Measurements from ENCODE around the gene DAZAP1. TPM values are rescaled to one million over a fixed set of nuclear protein-coding genes. Genes with fewer than 3 reads are reported as not detected.

Gene DAZAP1
- total and polyA plus RNA-seq, 4 donors = 5.4 to 45.0 (median 29.7) TPM

DNA sequence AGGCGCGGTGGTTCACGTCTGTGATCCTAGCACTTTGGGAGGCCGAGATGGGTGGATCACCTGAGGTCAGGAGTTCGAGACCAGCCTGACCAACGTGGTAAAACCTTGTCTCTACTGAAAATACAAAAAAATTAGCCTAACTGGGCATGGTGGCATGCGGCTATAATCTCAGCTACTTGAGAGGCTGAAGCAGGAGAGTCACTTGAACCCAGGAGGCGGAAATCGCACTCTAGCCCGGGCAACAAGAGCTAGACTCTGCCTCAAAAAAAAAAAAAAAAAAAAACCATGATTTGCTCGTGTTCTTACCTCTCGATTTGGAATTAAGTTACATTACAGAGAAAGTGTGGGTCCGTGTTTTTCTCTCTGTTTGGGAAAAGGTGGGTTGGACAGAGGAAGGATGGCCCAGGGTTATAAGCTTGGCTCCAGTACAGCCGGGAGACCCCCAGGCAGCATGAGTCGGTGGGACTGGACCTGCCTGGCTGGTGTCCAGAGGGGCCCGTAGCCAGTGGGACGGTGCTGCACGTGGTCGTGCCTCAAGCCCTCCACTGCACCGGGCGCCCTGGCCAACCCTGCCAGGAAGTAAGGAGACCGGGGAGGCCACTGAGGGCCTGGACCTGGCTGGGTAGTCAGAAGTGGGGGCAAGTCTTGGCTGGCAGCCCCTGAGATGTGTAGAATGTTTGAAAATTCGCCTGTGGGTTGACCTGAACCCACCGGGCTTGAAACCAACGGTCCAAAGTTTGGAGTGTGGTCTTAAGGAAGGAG, 34.5 kb downstream of the DAZAP1 start (continued):
- TF ChIP-seq REST (IDR thresholded peaks at IDR 0.05) (no peak), FOXA2 (IDR thresholded peaks at IDR 0.05) (no peak)

- H3K27ac ChIP-seq (ENCODE audit: low read depth in 1 of 2, low read length in 2 of 2) = no peak overlapping the region
- H3K27me3 ChIP-seq (ENCODE audit: control insufficient read depth in 4 of 4, insufficient read depth in 4 of 4, low read length in 3 of 4) = peaks cover 3 to 11% (median 10%) of the 10 kb centered on the region in 4 donors
- 3% methylated on average over 70 of the region's 70 CpGs for WGBS
- peak overlapping the region in 1 of 3 donors; percentile 33 for H3K4me3 ChIP-seq (ENCODE audit: low read depth in 1 of 3, low read length in 3 of 3)
- peaks cover 8 to 23% (median 11%) of the 10 kb centered on the region in 4 donors for H3K36me3 ChIP-seq (ENCODE audit: control insufficient read depth in 4 of 4, insufficient read depth in 3 of 4, low read depth in 1 of 4, low read length in 3 of 4)
- TF ChIP-seq CTCF (IDR thresholded peaks at IDR 0.05; ENCODE audit: low read depth, low read length, missing input control) = peak; percentile 91
- no peak for TF ChIP-seq YY1 (IDR thresholded peaks at IDR 0.05)
- peak in 1 of 2 donors; percentile 66 for TF ChIP-seq RAD21 (IDR thresholded peaks at IDR 0.05)
- H3K9ac ChIP-seq (ENCODE audit: low read depth in 1 of 2, low read length in 2 of 2) = no peak overlapping the region
- peak; percentile 86 for DNase-seq (ENCODE audit: low spot score)
- no peaks in the 10 kb centered on the region for H3K9me3 ChIP-seq (ENCODE audit: control insufficient read depth in 4 of 4, low read length in 3 of 4)
- H3K4me1 ChIP-seq (ENCODE audit: control insufficient read depth in 4 of 4, insufficient read depth in 4 of 4, low read length in 3 of 4) = peaks cover 3 to 13% (median 11%) of the 10 kb centered on the region in 4 donors
Measured at GRCh38 chr19:1445185-1445931, 38.0 kb downstream of the DAZAP1 start.

DNA sequence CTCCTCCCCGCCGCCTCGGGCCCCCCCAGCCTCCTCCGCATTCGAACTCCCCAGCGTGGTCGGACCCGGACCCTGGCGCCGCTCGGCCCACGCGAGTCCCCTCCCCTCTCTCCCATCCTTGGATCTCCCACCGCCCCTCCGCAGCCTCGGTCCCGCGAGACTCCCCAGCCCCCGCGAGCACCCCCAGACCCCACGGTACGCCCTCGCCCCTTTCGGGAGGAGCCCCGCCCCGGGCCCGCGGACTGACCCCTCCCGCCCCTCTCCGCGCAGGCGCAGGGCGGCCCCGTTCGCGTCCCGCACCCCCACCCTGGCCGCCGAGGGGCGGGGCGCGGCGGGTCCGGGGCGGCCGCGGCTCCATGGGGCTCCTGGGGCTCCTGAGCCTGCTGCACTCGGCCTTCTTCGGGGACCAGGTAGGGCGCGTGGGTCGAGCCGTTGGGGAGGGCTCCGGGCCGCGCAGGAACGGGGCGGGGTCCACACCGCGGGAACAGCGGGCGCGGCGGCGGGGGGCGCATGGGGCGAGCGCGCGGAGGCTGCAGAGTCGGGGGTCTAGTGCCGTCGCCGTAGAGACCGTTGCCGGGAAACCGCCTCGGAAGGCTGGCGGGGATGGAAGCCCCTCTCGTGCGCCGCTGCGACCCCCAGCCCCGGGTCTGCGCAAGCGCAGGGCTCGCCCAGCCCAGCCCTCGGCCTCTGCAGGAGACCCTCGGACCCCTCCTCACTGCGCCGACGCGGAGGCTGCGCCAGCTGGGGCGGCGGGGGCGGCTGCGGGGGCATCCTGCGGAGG, 38.7 kb downstream of the DAZAP1 start:
- Histone ChIP-seq H3K9ac (ENCODE audit: low read depth in 1 of 2, low read length in 2 of 2) (no peak overlapping the region), H3K27ac (ENCODE audit: low read depth in 1 of 2, low read length in 2 of 2) (no peak overlapping the region), H3K4me1 (ENCODE audit: control insufficient read depth in 4 of 4, insufficient read depth in 4 of 4, low read length in 3 of 4) (peaks cover 3 to 13% (median 11%) of the 10 kb centered on the region in 4 donors), H3K4me3 (ENCODE audit: low read depth in 1 of 3, low read length in 3 of 3) (peak overlapping the region in 1 of 3 donors; percentile 33), H3K27me3 (ENCODE audit: control insufficient read depth in 4 of 4, insufficient read depth in 4 of 4, low read length in 3 of 4) (peaks cover 8 to 17% (median 13%) of the 10 kb centered on the region in 4 donors), H3K9me3 (ENCODE audit: control insufficient read depth in 4 of 4, low read length in 3 of 4) (no peaks in the 10 kb centered on the region), H3K36me3 (ENCODE audit: control insufficient read depth in 4 of 4, insufficient read depth in 3 of 4, low read depth in 1 of 4, low read length in 3 of 4) (peaks cover 4 to 15% (median 9%) of the 10 kb centered on the region in 4 donors)
- no peak for DNase-seq (ENCODE audit: low spot score)
- 4% methylated on average over 99 of the region's 99 CpGs for WGBS
- TF ChIP-seq ZBTB33 (IDR thresholded peaks at IDR 0.05) (no peak), SP1 (IDR thresholded peaks at IDR 0.05) (no peak), RAD21 (IDR thresholded peaks at IDR 0.05) (no peak), TAF1 (conservative IDR thresholded peaks at IDR 0.05) (no peak)
